DND-41 (cell line): ENCODE measurements around the gene PIK3CB.

Source experiments
- CTCF ChIP-seq: IDR thresholded peaks from 2 replicates; pipeline ENCODE4 v1.5.1; 2012; ENCODE audit warnings: borderline replicate concordance, low read length, moderate library complexity, mild to moderate bottlenecking; ENCODE audit not compliant: poor library complexity, severe bottlenecking; ENCODE audit errors: extremely low read depth
- EZH2 ChIP-seq: IDR thresholded peaks from 3 replicates; pipeline ENCODE4 v1.6.1; 2012; ENCODE audit warnings: borderline replicate concordance, low read depth, mild to moderate bottlenecking, moderate library complexity, low read length, inconsistent platforms; ENCODE audit not compliant: severe bottlenecking

GRCh38 chr3:138696666-138697370 lies 137.9 kb downstream of the PIK3CB start:
- TF ChIP-seq EZH2 (no peak), CTCF (no peak)
